ENCODE results near the gene AMFR. TPM values are rescaled to one million over a fixed set of nuclear protein-coding genes. Genes with fewer than 3 reads are reported as not detected.

Gene AMFR
- total RNA-seq, 1 experiment from 2014 or later = 25.6 TPM

DNA sequence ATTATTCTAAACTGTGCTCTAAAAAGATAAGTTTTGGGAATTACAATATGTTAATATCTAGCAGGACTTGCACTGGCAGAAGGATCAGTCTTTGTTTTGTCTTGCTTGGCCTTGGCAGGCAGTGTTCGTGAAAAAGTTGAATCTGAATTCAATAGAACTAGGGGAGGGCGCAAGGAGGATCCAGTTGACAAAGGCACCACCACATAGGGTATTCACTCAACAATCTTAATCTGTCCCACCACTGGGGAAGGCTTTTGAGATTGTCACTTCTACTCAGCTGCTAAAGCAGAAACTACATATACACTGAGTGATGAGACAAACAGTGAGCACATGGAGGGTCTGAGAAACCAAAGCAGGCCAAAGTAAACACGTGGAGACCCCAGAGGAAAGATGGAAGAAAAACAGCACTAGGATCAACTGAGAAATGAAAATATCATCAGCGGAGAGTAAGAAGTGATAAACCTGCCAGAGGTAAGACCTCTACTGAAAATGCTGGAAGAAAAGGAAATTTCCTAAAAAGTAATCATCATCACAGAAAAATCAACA lies 2.4 kb downstream of the AMFR start:
- H3K4me2 ChIP-seq (ENCODE audit: insufficient read depth, insufficient read length, low read length) = no peak overlapping the region
- no peak overlapping the region for H3K9ac ChIP-seq (ENCODE audit: extremely low read depth, insufficient read length, low read length)
- H3K23me2 ChIP-seq (ENCODE audit: insufficient read length, low read depth, low read length, poor library complexity, severe bottlenecking) = peaks cover 7% of the 10 kb centered on the region
- no peak overlapping the region for H3K56ac ChIP-seq (ENCODE audit: insufficient read length, low read depth, low read length)
- peaks cover 2% of the 10 kb centered on the region; the same call in 1 of the 2 replicates for H3K79me2 ChIP-seq (ENCODE audit: insufficient read depth, low read length)
- no peak overlapping the region for H4K91ac ChIP-seq (ENCODE audit: insufficient read length, low read depth, low read length)
- no peaks in the 10 kb centered on the region; a peak in 2 of 7 replicates for H3K36me3 Mint-ChIP-seq (ENCODE audit: insufficient read depth in 1 of 3, low read depth in 3 of 3)
- H3K27ac Mint-ChIP-seq = no peak overlapping the region
- no peak overlapping the region for H2AK5ac ChIP-seq (ENCODE audit: insufficient read length, low read length)
- no peak overlapping the region for H2BK5ac ChIP-seq (ENCODE audit: insufficient read length, low read length)
- no peak overlapping the region for H3K23ac ChIP-seq (ENCODE audit: insufficient read length, low read depth, low read length)
- H3K27me3 Mint-ChIP-seq (ENCODE audit: low read depth) = peaks cover 17% of the 10 kb centered on the region
- no peaks in the 10 kb centered on the region; the same call in 1 of the 2 replicates for H3K27me3 ChIP-seq (ENCODE audit: insufficient read depth, low read length)
- DNase-seq = no peak
- H2BK15ac ChIP-seq (ENCODE audit: low read depth, low read length) = no peak overlapping the region
- H3K4me1 Mint-ChIP-seq = peaks cover 39 to 44% of the 10 kb centered on the region in 2 experiments
- no peak overlapping the region for H2AFZ ChIP-seq (ENCODE audit: low read length)
- H3K14ac ChIP-seq (ENCODE audit: insufficient read depth, low read length) = no peak overlapping the region
- H2BK12ac ChIP-seq (ENCODE audit: insufficient read length, low read depth, low read length) = no peak overlapping the region
- no peak overlapping the region for H2BK120ac ChIP-seq (ENCODE audit: low read depth, low read length, poor library complexity, severe bottlenecking)
- no CpG with 5 or more reads among the region's 4 CpGs for WGBS (ENCODE audit: extremely low coverage, insufficient read length, low lambda C conversion rate)
- no peak overlapping the region for H3K18ac ChIP-seq (ENCODE audit: insufficient read length, low read depth, low read length)
- peaks cover 7% of the 10 kb centered on the region; the same call in 1 of the 2 replicates for H3K4me1 ChIP-seq (ENCODE audit: insufficient read depth, low read length)
- H4K20me1 ChIP-seq (ENCODE audit: control insufficient read depth, insufficient read depth, insufficient read length) = no peaks in the 10 kb centered on the region
- no peaks in the 10 kb centered on the region for H3K9me3 ChIP-seq (ENCODE audit: control insufficient read depth, low read depth, low read length)
- H2BK20ac ChIP-seq (ENCODE audit: low read depth, low read length, poor library complexity, severe bottlenecking) = no peak overlapping the region
- H3K4me3 Mint-ChIP-seq = peak overlapping the region; percentile 1 to 40; a peak in 4 of 5 replicates
- no peaks in the 10 kb centered on the region for H3K9me3 Mint-ChIP-seq
- no peak overlapping the region for H4K5ac ChIP-seq (ENCODE audit: insufficient read length, low read depth, low read length)
- no peak overlapping the region for H4K8ac ChIP-seq (replicated peaks; ENCODE audit: insufficient read length, low read depth, low read length)
- TF ChIP-seq, protein P1, sequence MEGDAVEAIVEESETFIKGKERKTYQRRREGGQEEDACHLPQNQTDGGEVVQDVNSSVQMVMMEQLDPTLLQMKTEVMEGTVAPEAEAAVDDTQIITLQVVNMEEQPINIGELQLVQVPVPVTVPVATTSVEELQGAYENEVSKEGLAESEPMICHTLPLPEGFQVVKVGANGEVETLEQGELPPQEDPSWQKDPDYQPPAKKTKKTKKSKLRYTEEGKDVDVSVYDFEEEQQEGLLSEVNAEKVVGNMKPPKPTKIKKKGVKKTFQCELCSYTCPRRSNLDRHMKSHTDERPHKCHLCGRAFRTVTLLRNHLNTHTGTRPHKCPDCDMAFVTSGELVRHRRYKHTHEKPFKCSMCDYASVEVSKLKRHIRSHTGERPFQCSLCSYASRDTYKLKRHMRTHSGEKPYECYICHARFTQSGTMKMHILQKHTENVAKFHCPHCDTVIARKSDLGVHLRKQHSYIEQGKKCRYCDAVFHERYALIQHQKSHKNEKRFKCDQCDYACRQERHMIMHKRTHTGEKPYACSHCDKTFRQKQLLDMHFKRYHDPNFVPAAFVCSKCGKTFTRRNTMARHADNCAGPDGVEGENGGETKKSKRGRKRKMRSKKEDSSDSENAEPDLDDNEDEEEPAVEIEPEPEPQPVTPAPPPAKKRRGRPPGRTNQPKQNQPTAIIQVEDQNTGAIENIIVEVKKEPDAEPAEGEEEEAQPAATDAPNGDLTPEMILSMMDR (conservative IDR thresholded peaks at IDR 0.05) = no peak
- H3K4ac ChIP-seq (ENCODE audit: low read depth, low read length) = no peak overlapping the region
- no peaks in the 10 kb centered on the region for H3K79me1 ChIP-seq (ENCODE audit: insufficient read depth, low read depth, low read length, poor library complexity, severe bottlenecking)
- H3K27ac ChIP-seq (ENCODE audit: insufficient read length, low read depth, low read length) = no peak overlapping the region
- H3T11ph ChIP-seq (ENCODE audit: low read length) = no peak overlapping the region
